HepG2 (cell line): ENCODE measurements around the gene KIF3A. TPM values are rescaled to one million over a fixed set of nuclear protein-coding genes. Genes with fewer than 3 reads are reported as not detected.

Experiments
- ATAC-seq: fragments of 200-7000 bp; cut with Tn5 transposase; 3 replicates; pipeline ENCODE4 v1.9.1; 2020; ENCODE audit warnings: mild to moderate bottlenecking, moderate library complexity
- BruUV-seq: library from RNA; stranded (reverse); fragments of 400-500 nt; replicated peaks from 2 replicates; lab custom pipeline; 2021; lab: Mats Ljungman, UMichigan
- CTCF ChIA-PET: fragments of 300-600 bp; formaldehyde crosslinking; extraction: SDS; loops from one replicate; lab custom pipeline; 2021; ENCODE audit warnings: low total read pairs, inconsistent platforms, low intra/inter-chr PET ratio; lab: Yijun Ruan, JAX
- POLR2A ChIA-PET: fragments of 350-600 bp; sonication (Branson Sonifier 250); formaldehyde crosslinking; loops from one replicate; lab custom pipeline; 2020; ENCODE audit warnings: antibody characterized with exemption, inconsistent platforms; lab: Yijun Ruan, JAX
- DNase-seq: peaks from one replicate; pipeline ENCODE4 v3.0.0-alpha.2; 2015; ENCODE audit warnings: low spot score
- FAIRE-seq: peaks from 3 replicates; lab custom pipeline; 2011; peaks lifted over from hg19 to GRCh38; lab: Jason Lieb, UNC
- H2AFZ ChIP-seq: one replicate; pipeline ENCODE4 v1.6.1; 2011; ENCODE audit warnings: low read length, inconsistent platforms
- H3K27ac ChIP-seq: fragments of 300-600 bp; 3 replicates; pipeline ENCODE4 v1.8.0; 2011; ENCODE audit warnings: mixed run types, mild to moderate bottlenecking, mixed read lengths, low read length, inconsistent platforms; ENCODE audit not compliant: insufficient read depth; ENCODE audit errors: extremely low read length
- H3K27me3 ChIP-seq, 2 experiments: fragments of 200-600 bp in 1 of 2; 2 replicates in 1 of 2; 3 replicates in 1 of 2; pipeline versions ENCODE4 v1.6.0 to v1.8.0; 2011; ENCODE audit warnings: low read length in 2 of 2, mild to moderate bottlenecking in 2 of 2, moderate library complexity in 2 of 2, inconsistent platforms in 1 of 2; ENCODE audit not compliant: insufficient read depth in 2 of 2, control insufficient read depth in 1 of 2
- H3K36me3 ChIP-seq, 2 experiments: fragments of 200-600 bp in 1 of 2; replicated peaks in 1 of 2; 2 replicates in 1 of 2; 3 replicates in 1 of 2; pipeline versions ENCODE4 v1.5.1 to v1.8.0; 2011; ENCODE audit warnings: low read length in 2 of 2, inconsistent platforms in 1 of 2; ENCODE audit not compliant: insufficient read depth in 2 of 2, control insufficient read depth in 1 of 2
- H3K4me1 ChIP-seq: 2 replicates; pipeline ENCODE4 v1.5.1; 2012; ENCODE audit warnings: low read length, inconsistent platforms; ENCODE audit not compliant: insufficient read depth
- H3K4me2 ChIP-seq: 2 replicates; pipeline ENCODE4 v1.6.0; 2011; ENCODE audit warnings: low read depth, low read length, inconsistent platforms
- H3K4me3 ChIP-seq, 3 experiments: fragments of 200-600 bp in 1 of 3; sonication (generic), shearing (Covaris generic) in 1 of 3; replicated peaks in 1 of 3; 2 replicates each; pipeline ENCODE4 v1.5.1; 2011 to 2016; ENCODE audit warnings: low read length in 3 of 3, inconsistent platforms in 2 of 3, low read depth in 2 of 3, mild to moderate bottlenecking in 2 of 3, control low read depth in 1 of 3, mixed read lengths in 1 of 3; ENCODE audit not compliant: insufficient read depth in 1 of 3
- H3K79me2 ChIP-seq: one replicate; pipeline ENCODE4 v1.6.1; 2011; ENCODE audit warnings: low read length, inconsistent platforms; ENCODE audit not compliant: insufficient read depth
- H3K9ac ChIP-seq: 2 replicates; pipeline ENCODE4 v1.6.0; 2011; ENCODE audit warnings: mild to moderate bottlenecking, low read depth, low read length, inconsistent platforms; ENCODE audit not compliant: insufficient read depth
- H3K9me3 ChIP-seq: 2 replicates; pipeline ENCODE4 v1.5.1; 2012; ENCODE audit warnings: mild to moderate bottlenecking, low read length
- H4K20me1 ChIP-seq: 2 replicates; pipeline ENCODE4 v1.6.0; 2011; ENCODE audit warnings: inconsistent platforms, mild to moderate bottlenecking, low read length, moderate library complexity; ENCODE audit not compliant: insufficient read depth
- GTF2F1 ChIP-seq: fragments of 150-350 bp; IDR thresholded peaks from 2 replicates; pipeline ENCODE4 v1.6.1; 2014; ENCODE audit warnings: low read length
- HOXA9 ChIP-seq: sonication (generic); formaldehyde crosslinking; IDR thresholded peaks from 2 replicates; pipeline ENCODE4 v1.8.1; 2022; ENCODE audit warnings: missing genetic modification reagents, mild to moderate bottlenecking, moderate library complexity, borderline replicate concordance
- KLF11 ChIP-seq: IDR thresholded peaks from 2 replicates; pipeline ENCODE4 v1.6.1; 2016; ENCODE audit warnings: missing compliant biosample characterization
- TCF12 ChIP-seq, 2 experiments: fragments of 450-650 bp in 1 of 2; sonication (generic) in 1 of 2; formaldehyde crosslinking in 1 of 2; IDR thresholded peaks; 2 replicates each; pipeline versions ENCODE4 v1.6.1 to v1.8.0; 2017 to 2022; ENCODE audit warnings: antibody characterized with exemption in 1 of 2, mild to moderate bottlenecking in 1 of 2, missing genetic modification reagents in 1 of 2, moderate library complexity in 1 of 2
- THAP11 ChIP-seq: IDR thresholded peaks from 2 replicates; pipeline ENCODE4 v1.6.1; 2016; ENCODE audit warnings: missing biosample characterization, missing genetic modification reagents
- ZNF331 ChIP-seq: sonication (generic); formaldehyde crosslinking; IDR thresholded peaks from 2 replicates; pipeline ENCODE4 v1.4.0; 2020; ENCODE audit warnings: missing genetic modification reagents
- ZNF782 ChIP-seq: sonication (generic); formaldehyde crosslinking; IDR thresholded peaks from 2 replicates; pipeline ENCODE4 v1.4.0; 2020; ENCODE audit warnings: missing genetic modification reagents, mild to moderate bottlenecking, borderline replicate concordance
- ZSCAN29 ChIP-seq: sonication (generic); formaldehyde crosslinking; conservative IDR thresholded peaks from 2 replicates; pipeline ENCODE4 v1.4.0; 2020; ENCODE audit warnings: mild to moderate bottlenecking, missing genetic modification reagents
- ZZZ3 ChIP-seq: sonication (generic); formaldehyde crosslinking; IDR thresholded peaks from 2 replicates; pipeline ENCODE4 v1.4.0; 2020; ENCODE audit warnings: missing genetic modification reagents, mild to moderate bottlenecking, borderline replicate concordance
- WGBS: methylation state at CpG from one replicate; pipeline ENCODE4 v1.1.6; 2017; ENCODE audit warnings: low lambda C conversion rate; 5-methylcytosine and 5-hydroxymethylcytosine counted together
- in situ Hi-C: cut with HindIII; loops from 2 replicates; pipeline ENCODE4 v1.10.0; 2017; ENCODE audit warnings: low pct_unique_long_range_greater_than_20kb; ENCODE audit not compliant: extremely low pct_ligation_motif_present
- intact Hi-C: fragments of 100-400 bp; cut with micrococcal nuclease; formaldehyde crosslinking; loops from one replicate; pipeline ENCODE4 v1.10.0; 2022; ENCODE audit not compliant: unreplicated experiment
- polyA plus RNA-seq, 8 experiments: library from polyadenylated mRNA; depleted of rRNA in 3 of 8; stranded (reverse) in 7 of 8; unstranded in 1 of 8; fragments of >200 nt; fragmentation: Illumina TruSeq in 4 of 8; extraction: Trizol in 4 of 8; gene quantifications; 2 replicates each; pipeline versions ENCODE4 v1.2.1 to v1.2.3, GENCODE V29; 2011 to 2016; ENCODE audit warnings: low read depth in 4 of 8, missing spikeins in 1 of 8, mixed read lengths in 1 of 8; ENCODE audit not compliant: insufficient read depth in 1 of 8
- total RNA-seq, 5 experiments: library from RNA; depleted of rRNA; stranded (reverse); fragments of >200 nt; fragmentation: Illumina TruSeq; extraction: Trizol; gene quantifications; 2 replicates each; pipeline ENCODE4 v1.2.3, GENCODE V29; 2016; ENCODE audit warnings: low read depth in 1 of 5
- TF ChIP-seq, protein P1 (sequence below): fragments of 450-650 bp; IDR thresholded peaks from 2 replicates; pipeline ENCODE4 v1.6.1; 2016

Gene KIF3A
- total and polyA plus RNA-seq, 2 of the 13 experiments (the other 11 are each of a cell fraction or from before 2014, with no cell fraction given): 2.3 to 8.4 TPM

DNA sequence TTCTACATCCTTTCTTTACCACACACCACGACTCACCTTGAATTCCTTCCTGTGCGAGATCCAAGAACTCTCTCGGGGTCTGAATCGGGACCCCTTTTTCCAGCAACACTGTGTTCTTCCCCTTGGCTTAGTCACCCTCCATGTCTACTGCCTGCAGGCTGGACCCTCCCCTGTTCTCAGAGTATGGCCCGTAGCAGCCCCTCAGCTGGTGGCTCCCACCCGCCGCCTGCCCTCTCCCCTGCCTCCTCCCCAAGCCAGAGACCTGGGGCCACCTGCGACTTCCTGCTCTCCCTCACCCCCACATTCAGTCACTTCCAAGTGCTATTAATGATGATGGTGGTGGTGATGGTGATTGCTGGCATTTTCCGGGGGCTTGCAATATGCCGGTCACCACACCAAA, 70.0 kb downstream of the KIF3A start:
- no peak for ATAC-seq
- Histone ChIP-seq H3K36me3 (no peaks in the 10 kb centered on the region), H3K4me3 (no peak overlapping the region), H4K20me1 (no peaks in the 10 kb centered on the region), H3K4me2 (no peak overlapping the region), H3K9ac (no peak overlapping the region), H3K9me3 (no peaks in the 10 kb centered on the region), H2AFZ (no peak overlapping the region), H3K27ac (no peak overlapping the region), H3K79me2 (no peaks in the 10 kb centered on the region), H3K4me1 (peaks cover 82% of the 10 kb centered on the region), H3K27me3 (peaks cover 3 to 23% of the 10 kb centered on the region in 2 experiments; a peak in 4 of 5 replicates)
- ChIA-PET CTCF (no interaction called here), POLR2A (no interaction called here)
- TF ChIP-seq HOXA9 (CRISPR knock-in tag) (no peak), ZSCAN29 (CRISPR knock-in tag) (no peak), ZNF331 (CRISPR knock-in tag) (no peak), GTF2F1 (no peak), ZNF782 (CRISPR knock-in tag) (no peak), ZZZ3 (CRISPR knock-in tag) (no peak), TCF12 (IDR thresholded peaks at IDR 0.05) (no peak), TCF12 (CRISPR knock-in tag; IDR thresholded peaks at IDR 0.05) (no peak), THAP11 (no peak), KLF11 (CRISPR knock-in tag) (no peak)
- TF ChIP-seq, protein P1, sequence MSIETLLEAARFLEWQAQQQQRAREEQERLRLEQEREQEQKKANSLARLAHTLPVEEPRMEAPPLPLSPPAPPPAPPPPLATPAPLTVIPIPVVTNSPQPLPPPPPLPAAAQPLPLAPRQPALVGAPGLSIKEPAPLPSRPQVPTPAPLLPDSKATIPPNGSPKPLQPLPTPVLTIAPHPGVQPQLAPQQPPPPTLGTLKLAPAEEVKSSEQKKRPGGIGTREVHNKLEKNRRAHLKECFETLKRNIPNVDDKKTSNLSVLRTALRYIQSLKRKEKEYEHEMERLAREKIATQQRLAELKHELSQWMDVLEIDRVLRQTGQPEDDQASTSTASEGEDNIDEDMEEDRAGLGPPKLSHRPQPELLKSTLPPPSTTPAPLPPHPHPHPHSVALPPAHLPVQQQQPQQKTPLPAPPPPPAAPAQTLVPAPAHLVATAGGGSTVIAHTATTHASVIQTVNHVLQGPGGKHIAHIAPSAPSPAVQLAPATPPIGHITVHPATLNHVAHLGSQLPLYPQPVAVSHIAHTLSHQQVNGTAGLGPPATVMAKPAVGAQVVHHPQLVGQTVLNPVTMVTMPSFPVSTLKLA: no peak
- in situ Hi-C loops (loop anchor here (25.0 kb wide), 1 partner anchor 280 kb away; no protein-coding TSS in a partner anchor), intact Hi-C loops (no loop called here)
- DNase-seq: no peak
- 74% methylated on average over 10 of the region's 10 CpGs for WGBS
- BruUV-seq: no TSS peak
- no peak for FAIRE-seq
